H1 (cell line): ENCODE results near the gene PPM1D. TPM values are rescaled to one million over a fixed set of nuclear protein-coding genes. Genes with fewer than 3 reads are reported as not detected.

Source experiments
- CTCF ChIA-PET: fragments of 300-600 bp; sonication (Branson Sonifier 250); formaldehyde crosslinking; loops from one replicate; lab custom pipeline; 2021; ENCODE audit not compliant: partially characterized antibody; lab: Charles Lee
- POLR2A ChIA-PET: fragments of 300-600 bp; sonication (Branson Sonifier 250); formaldehyde crosslinking; loops from one replicate; lab custom pipeline; 2021; ENCODE audit warnings: inconsistent platforms; ENCODE audit not compliant: partially characterized antibody; lab: Charles Lee
- DNase-seq, 2 experiments: peaks; one replicate each; pipeline versions ENCODE4 v3.0.0 to v3.0.0-alpha.2; 2010 to 2022; ENCODE audit warnings: low spot score in 2 of 2, low read depth in 1 of 2, mixed read lengths in 1 of 2
- FAIRE-seq: peaks from 2 replicates; lab custom pipeline; 2011; peaks lifted over from hg19 to GRCh38; lab: Jason Lieb, UNC
- H2AFZ ChIP-seq: 2 replicates; pipeline ENCODE4 v1.8.1; 2012; ENCODE audit warnings: low read length, inconsistent platforms
- H2AK5ac ChIP-seq: 2 replicates; pipeline ENCODE4 v1.6.1; 2013; ENCODE audit warnings: low read depth, low read length
- H2BK120ac ChIP-seq: replicated peaks from 2 replicates; pipeline ENCODE3; 2013; ENCODE audit warnings: low read depth, low read length, inconsistent platforms
- H2BK12ac ChIP-seq: 2 replicates; pipeline ENCODE4 v1.6.1; 2013; ENCODE audit warnings: low read depth, low read length
- H2BK15ac ChIP-seq: 2 replicates; pipeline ENCODE4 v1.6.1; 2013; ENCODE audit warnings: low read length
- H2BK20ac ChIP-seq: 2 replicates; pipeline ENCODE4 v1.6.1; 2013; ENCODE audit warnings: low read length
- H2BK5ac ChIP-seq: 2 replicates; pipeline ENCODE4 v1.6.1; 2013; ENCODE audit warnings: low read depth, low read length
- H3K14ac ChIP-seq: 2 replicates; pipeline ENCODE4 v1.6.1; 2013; ENCODE audit warnings: inconsistent platforms; ENCODE audit not compliant: insufficient read length
- H3K18ac ChIP-seq: 2 replicates; pipeline ENCODE4 v1.6.1; 2013; ENCODE audit warnings: low read length; ENCODE audit errors: extremely low read depth
- H3K23ac ChIP-seq: 2 replicates; pipeline ENCODE4 v1.6.1; 2013; ENCODE audit warnings: inconsistent platforms; ENCODE audit not compliant: insufficient read length
- H3K23me2 ChIP-seq: 2 replicates; pipeline ENCODE4 v1.6.1; 2013; ENCODE audit warnings: low read depth, low read length
- H3K27ac ChIP-seq: 2 replicates; pipeline ENCODE4 v1.6.1; 2011; ENCODE audit warnings: low read depth, low read length, inconsistent platforms
- H3K27me3 ChIP-seq, 4 experiments: replicated peaks in 1 of 4; 1 replicate in 1 of 4; 2 replicates in 3 of 4; pipeline versions ENCODE4 v1.6.1 to v1.8.1; 2011 to 2013; ENCODE audit warnings: low read length in 3 of 4, mild to moderate bottlenecking in 3 of 4, inconsistent platforms in 2 of 4, mixed read lengths in 2 of 4, moderate library complexity in 1 of 4; ENCODE audit not compliant: control insufficient read depth in 3 of 4, insufficient read depth in 3 of 4; ENCODE audit errors: extremely low read depth in 1 of 4
- H3K36me3 ChIP-seq, 4 experiments: 2 replicates each; pipeline versions ENCODE4 v1.6.1 to v1.8.1; 2011 to 2013; ENCODE audit warnings: mild to moderate bottlenecking in 4 of 4, low read length in 3 of 4, moderate library complexity in 2 of 4, control low read depth in 1 of 4, inconsistent platforms in 1 of 4; ENCODE audit not compliant: insufficient read depth in 4 of 4, control insufficient read depth in 2 of 4
- H3K4ac ChIP-seq: replicated peaks from 2 replicates; pipeline ENCODE3; 2013; ENCODE audit warnings: low read length, low read depth, mixed read lengths, inconsistent platforms; ENCODE audit not compliant: insufficient read length
- H3K4me1 ChIP-seq, 4 experiments: replicated peaks in 1 of 4; 1 replicate in 1 of 4; 2 replicates in 3 of 4; pipeline versions ENCODE4 v1.6.1 to v1.8.1; 2011 to 2013; ENCODE audit warnings: low read length in 3 of 4, inconsistent platforms in 2 of 4, mixed read lengths in 1 of 4; ENCODE audit not compliant: insufficient read depth in 4 of 4, control insufficient read depth in 3 of 4
- H3K4me2 ChIP-seq, 2 experiments: 2 replicates each; pipeline versions ENCODE4 v1.6.1 to v1.8.1; 2011 to 2013; ENCODE audit warnings: low read depth in 2 of 2, low read length in 2 of 2, control low read depth in 1 of 2, inconsistent platforms in 1 of 2, mild to moderate bottlenecking in 1 of 2; ENCODE audit not compliant: insufficient read depth in 1 of 2
- H3K4me3 ChIP-seq, 4 experiments: fragments of 200-600, 300-600 bp in 1 of 4; sonication (generic), shearing (Covaris generic), sonication (Bioruptor Twin) in 1 of 4; 2 replicates each; pipeline versions ENCODE4 v1.5.1 to v1.8.1; 2011 to 2016; ENCODE audit warnings: low read length in 4 of 4, low read depth in 3 of 4, control low read depth in 2 of 4, inconsistent platforms in 2 of 4, mild to moderate bottlenecking in 2 of 4, mixed read lengths in 1 of 4, moderate library complexity in 1 of 4; ENCODE audit not compliant: insufficient read depth in 2 of 4; ENCODE audit errors: extremely low read depth in 1 of 4
- H3K56ac ChIP-seq: replicated peaks from 2 replicates; pipeline ENCODE3; 2013; ENCODE audit warnings: low read depth, mild to moderate bottlenecking, mixed read lengths, low read length, inconsistent platforms; ENCODE audit not compliant: insufficient read length
- H3K79me1 ChIP-seq: 2 replicates; pipeline ENCODE4 v1.6.1; 2013; ENCODE audit warnings: low read depth, low read length, control low read depth
- H3K79me2 ChIP-seq, 2 experiments: 2 replicates each; pipeline versions ENCODE4 v1.6.1 to v1.8.1; 2012 to 2013; ENCODE audit warnings: low read length in 2 of 2, mild to moderate bottlenecking in 2 of 2, inconsistent platforms in 1 of 2; ENCODE audit not compliant: insufficient read depth in 2 of 2, control insufficient read depth in 1 of 2
- H3K9ac ChIP-seq, 4 experiments: replicated peaks in 1 of 4; 1 replicate in 1 of 4; 2 replicates in 3 of 4; pipeline versions ENCODE4 v1.6.1 to v1.8.1; 2011 to 2013; ENCODE audit warnings: low read depth in 3 of 4, low read length in 3 of 4, control low read depth in 2 of 4, mild to moderate bottlenecking in 2 of 4, moderate library complexity in 2 of 4, inconsistent platforms in 1 of 4; ENCODE audit errors: extremely low read depth in 1 of 4
- H3K9me3 ChIP-seq, 2 experiments: 2 replicates each; pipeline versions ENCODE4 v1.6.1 to v1.8.1; 2012 to 2013; ENCODE audit warnings: mild to moderate bottlenecking in 2 of 2, moderate library complexity in 2 of 2, control low read depth in 1 of 2, inconsistent platforms in 1 of 2, low read depth in 1 of 2, low read length in 1 of 2, mixed read lengths in 1 of 2; ENCODE audit not compliant: insufficient read depth in 2 of 2
- H4K20me1 ChIP-seq, 2 experiments: replicated peaks in 1 of 2; 2 replicates each; pipeline versions ENCODE3 to v1.8.1; 2011 to 2013; ENCODE audit warnings: inconsistent platforms in 2 of 2, low read length in 2 of 2, mild to moderate bottlenecking in 1 of 2; ENCODE audit not compliant: insufficient read depth in 2 of 2, control insufficient read depth in 1 of 2
- H4K5ac ChIP-seq: 2 replicates; pipeline ENCODE4 v1.6.1; 2013; ENCODE audit warnings: low read length, low read depth, mixed read lengths, inconsistent platforms; ENCODE audit not compliant: insufficient read length
- H4K8ac ChIP-seq: 2 replicates; pipeline ENCODE4 v1.8.0; 2013; ENCODE audit warnings: mild to moderate bottlenecking, moderate library complexity, low read length, inconsistent platforms; ENCODE audit not compliant: insufficient read depth; ENCODE audit errors: extremely low read depth
- H4K91ac ChIP-seq: replicated peaks from 2 replicates; pipeline ENCODE3; 2013; ENCODE audit warnings: low read length, mixed read lengths, inconsistent platforms; ENCODE audit not compliant: insufficient read length
- BACH1 ChIP-seq: IDR thresholded peaks from 2 replicates; pipeline ENCODE4 v1.6.1; 2012; ENCODE audit warnings: low read length, improper control_type of control experiment
- CTBP2 ChIP-seq: IDR thresholded peaks from 2 replicates; pipeline ENCODE4 v1.7.0; 2011; ENCODE audit warnings: borderline replicate concordance, mild to moderate bottlenecking, moderate library complexity, mixed read lengths, low read length; ENCODE audit not compliant: insufficient read depth, insufficient read length
- KDM1A ChIP-seq: fragments of 200-600, 300-600 bp; sonication (generic); IDR thresholded peaks from 2 replicates; pipeline ENCODE4 v1.7.1; 2016; ENCODE audit warnings: mild to moderate bottlenecking, low read length, borderline replicate concordance
- NANOG ChIP-seq: IDR thresholded peaks from 2 replicates; pipeline ENCODE4 v1.6.1; 2011; ENCODE audit warnings: low read length, low read depth, mild to moderate bottlenecking, inconsistent platforms; ENCODE audit not compliant: insufficient read depth, poor library complexity, severe bottlenecking
- PHF8 ChIP-seq: fragments of 200-600 bp; sonication (generic); conservative IDR thresholded peaks from 2 replicates; pipeline ENCODE4 v1.7.1; 2012; ENCODE audit warnings: low read depth, mild to moderate bottlenecking, inconsistent platforms, low read length, moderate library complexity
- RAD21 ChIP-seq, 2 experiments: IDR thresholded peaks in 1 of 2; conservative IDR thresholded peaks in 1 of 2; 2 replicates each; pipeline ENCODE4 v1.6.1; 2011; ENCODE audit warnings: low read depth in 2 of 2, low read length in 2 of 2, improper control_type of control experiment in 1 of 2, inconsistent platforms in 1 of 2, mild to moderate bottlenecking in 1 of 2, moderate library complexity in 1 of 2
- SIX5 ChIP-seq: IDR thresholded peaks from 2 replicates; pipeline ENCODE4 v1.6.1; 2011; ENCODE audit warnings: mild to moderate bottlenecking, low read depth, low read length
- TBP ChIP-seq: IDR thresholded peaks from 2 replicates; pipeline ENCODE4 v1.6.1; 2011; ENCODE audit warnings: low read depth, low read length, improper control_type of control experiment
- WGBS, 2 experiments: shearing (Covaris generic) in 1 of 2; methylation state at CpG; one replicate each; pipeline versions ENCODE4 v1.1.6 to v1.1.7; 2013 to 2015; ENCODE audit warnings: low lambda C conversion rate in 2 of 2, mixed read lengths in 2 of 2, inconsistent platforms in 1 of 2, low coverage in 1 of 2, missing lambda C conversion rate in 1 of 2; ENCODE audit not compliant: insufficient replicate concordance in 2 of 2, insufficient coverage in 1 of 2, insufficient read length in 1 of 2; ENCODE audit errors: extremely low coverage in 1 of 2, missing lambda C conversion rate in 1 of 2; 5-methylcytosine and 5-hydroxymethylcytosine counted together
- polyA plus RNA-seq, 7 experiments: library from polyadenylated mRNA; depleted of rRNA in 3 of 7; stranded (reverse) in 5 of 7; unstranded in 2 of 7; fragments of >200 nt in 5 of 7; fragments of 200-250 nt in 2 of 7; gene quantifications; 1 replicate in 5 of 7; 2 replicates in 1 of 7; 4 replicates in 1 of 7; pipeline versions ENCODE4 v1.2.1 to v1.2.3, GENCODE V29; 2011 to 2013; ENCODE audit warnings: missing spikeins in 2 of 7, mixed read lengths in 2 of 7
- total RNA-seq: library from RNA; stranded (reverse); fragmentation: NEBNext Ultra II Directional; extraction: Animal tissue kit (Norgen Biotek cat#: 25700); gene quantifications from 2 replicates; pipeline ENCODE4 v1.2.1, GENCODE V29; 2021

Gene PPM1D
- total and polyA plus RNA-seq, 2 of the 8 experiments (the other 6 are each of a cell fraction or from before 2014, with no cell fraction given): 5.0 to 16.7 TPM

DNA sequence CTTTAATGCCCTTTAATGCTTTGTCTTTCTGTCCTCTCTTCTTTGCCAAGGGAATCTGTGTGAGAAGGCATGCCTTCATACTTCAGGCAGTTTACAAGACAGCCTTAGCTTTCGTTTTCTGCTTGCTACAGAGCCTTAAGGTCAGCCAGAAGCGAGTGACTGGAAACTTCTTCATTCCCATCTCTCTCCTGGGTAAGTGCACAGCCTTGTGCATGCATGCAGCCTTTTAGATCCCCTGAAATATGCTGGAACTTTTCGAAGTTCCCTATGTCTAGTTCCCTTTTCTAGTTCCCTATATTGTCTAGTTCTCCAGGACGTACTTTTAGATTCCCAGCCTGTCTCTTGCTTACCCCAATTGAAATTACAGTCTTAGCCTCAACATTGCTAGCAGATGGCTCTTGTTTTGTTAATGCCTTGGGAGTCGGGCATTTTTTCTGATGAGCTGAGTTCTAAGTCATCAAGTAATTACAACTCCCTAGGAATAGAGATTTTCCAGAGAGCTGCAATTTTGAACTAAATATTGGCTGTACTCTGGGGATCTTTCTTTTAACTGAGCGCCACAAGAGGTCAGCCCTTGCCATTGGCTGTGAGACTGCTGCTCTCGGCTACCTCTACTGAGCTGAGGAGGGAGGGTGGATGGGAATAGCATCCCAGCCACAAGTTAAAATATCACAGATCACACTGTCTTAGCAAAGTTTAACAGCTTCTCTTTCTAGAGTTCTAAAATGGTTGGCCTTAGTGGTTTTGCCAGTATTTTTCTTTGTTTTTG is 22.7 kb upstream of the PPM1D start:
- H3K27ac ChIP-seq: no peak overlapping the region
- no peaks in the 10 kb centered on the region for H3K79me1 ChIP-seq
- no peaks in the 10 kb centered on the region for H3K36me3 ChIP-seq
- no peak overlapping the region for H3K23ac ChIP-seq
- no peak overlapping the region for H2BK120ac ChIP-seq
- H4K8ac ChIP-seq: no peak overlapping the region
- no peak overlapping the region for H2BK15ac ChIP-seq
- H2AFZ ChIP-seq: peak overlapping the region; percentile 96
- no peaks in the 10 kb centered on the region for H3K23me2 ChIP-seq
- 78% methylated on average over 7 of the region's 7 CpGs; no CpG with 5 or more reads in 1 of the 2 experiments for WGBS, 2 experiments
- H4K5ac ChIP-seq: no peak overlapping the region
- no peak overlapping the region for H2BK20ac ChIP-seq
- ChIA-PET POLR2A (interaction anchor here (1.2 kb wide), 1 partner anchor 22 kb away, joined by 6 read pairs; the partner anchor contains the start of gene PPM1D), CTCF (interaction anchor here (0.6 to 2.3 kb wide), 12 partner anchors 10 to 182 kb away, joined by 3 to 18 read pairs (median 4); no protein-coding TSS in a partner anchor)
- no peak overlapping the region for H3K9ac ChIP-seq
- H3K18ac ChIP-seq: no peak overlapping the region
- H2AK5ac ChIP-seq: no peak overlapping the region
- no peak for DNase-seq
- no peak for TF ChIP-seq CTBP2
- no peak for TF ChIP-seq KDM1A
- TF ChIP-seq BACH1: no peak
- TF ChIP-seq TBP: no peak
- TF ChIP-seq PHF8: no peak
- no peak for TF ChIP-seq NANOG
- no peak for TF ChIP-seq SIX5
- peak; percentile 30 to 37; a peak in 3 of 4 replicates for TF ChIP-seq RAD21 (IDR thresholded peaks at IDR 0.05 in 1 of 2, conservative IDR thresholded peaks at IDR 0.05 in 1 of 2; ENCODE audit: low read depth in 2 of 2, low read length in 2 of 2)
- no peaks in the 10 kb centered on the region for H3K9me3 ChIP-seq
- H2BK5ac ChIP-seq: no peak overlapping the region
- no peak overlapping the region for H2BK12ac ChIP-seq
- H3K4me2 ChIP-seq: no peak overlapping the region
- H3K56ac ChIP-seq: no peak overlapping the region
- H4K20me1 ChIP-seq: no peaks in the 10 kb centered on the region
- H3K79me2 ChIP-seq: no peaks in the 10 kb centered on the region
- no peak for FAIRE-seq
- H4K91ac ChIP-seq: no peak overlapping the region
- H3K27me3 ChIP-seq: no peaks in the 10 kb centered on the region
- H3K4ac ChIP-seq: no peak overlapping the region
- H3K4me1 ChIP-seq: peaks cover 0 to 7% (median under 1%) of the 10 kb centered on the region in 4 experiments; a peak in 1 of 7 replicates
- H3K14ac ChIP-seq: no peak overlapping the region
- no peak overlapping the region for H3K4me3 ChIP-seq
